Measurements from ENCODE around the gene CUBN. TPM values are rescaled to one million over a fixed set of nuclear protein-coding genes. Genes with fewer than 3 reads are reported as not detected.

CUBN gene
- total RNA-seq, 1 donor from 2014 or later = 2.5 TPM

GRCh38 chr10:16883084-16883483, 246.5 kb downstream of the CUBN start:
- H3K4me1 Mint-ChIP-seq = no peaks in the 10 kb centered on the region
- no peak for TF ChIP-seq CTCF (IDR thresholded peaks at IDR 0.05)
- H3K27me3 Mint-ChIP-seq = peaks cover 3% of the 10 kb centered on the region
- ATAC-seq (ENCODE audit: low read depth) = no peak
- CTCF ChIA-PET = no interaction called here
- intact Hi-C loops (cut with micrococcal nuclease) = no loop called here
- no peak overlapping the region for H3K27ac Mint-ChIP-seq
- no peaks in the 10 kb centered on the region for H3K36me3 Mint-ChIP-seq (ENCODE audit: low read depth)
- no peaks in the 10 kb centered on the region for H3K9me3 Mint-ChIP-seq
- POLR2A ChIA-PET = no interaction called here
- no peak for DNase-seq
- no peak overlapping the region for H3K4me3 Mint-ChIP-seq

- no peak for TF ChIP-seq CTCF (IDR thresholded peaks at IDR 0.05)
- Mint-ChIP-seq H3K9me3 (peaks cover 6% of the 10 kb centered on the region), H3K36me3 (ENCODE audit: low read depth) (peaks cover 3% of the 10 kb centered on the region), H3K4me1 (no peaks in the 10 kb centered on the region), H3K27ac (no peak overlapping the region), H3K27me3 (peaks cover 16% of the 10 kb centered on the region), H3K4me3 (no peak overlapping the region)
- no peak for DNase-seq
- intact Hi-C loops (cut with micrococcal nuclease) = no loop called here
- ChIA-PET CTCF (interaction anchor here (1.0 kb wide), 1 partner anchor 506 kb away, joined by 3 read pairs; no protein-coding TSS in a partner anchor), POLR2A (no interaction called here)
- ATAC-seq (ENCODE audit: low read depth) = no peak
Observed at GRCh38 chr10:16870331-16870730, 259.3 kb downstream of the CUBN start.

GRCh38 chr10:16867990-16868389, 261.6 kb downstream of the CUBN start:
- TF ChIP-seq CTCF (IDR thresholded peaks at IDR 0.05) = no peak
- H3K27me3 Mint-ChIP-seq = peaks cover 16% of the 10 kb centered on the region
- DNase-seq = no peak
- ATAC-seq (ENCODE audit: low read depth) = no peak
- CTCF ChIA-PET = no interaction called here
- no peak overlapping the region for H3K27ac Mint-ChIP-seq
- intact Hi-C loops (cut with micrococcal nuclease) = no loop called here
- no peak overlapping the region for H3K4me3 Mint-ChIP-seq
- H3K36me3 Mint-ChIP-seq (ENCODE audit: low read depth) = no peaks in the 10 kb centered on the region
- no peaks in the 10 kb centered on the region for H3K4me1 Mint-ChIP-seq
- POLR2A ChIA-PET = no interaction called here
- H3K9me3 Mint-ChIP-seq = peaks cover 6% of the 10 kb centered on the region

GRCh38 chr10:16867556-16867955, 262.1 kb downstream of the CUBN start:
- no peak overlapping the region for H3K4me3 Mint-ChIP-seq
- POLR2A ChIA-PET = no interaction called here
- CTCF ChIA-PET = no interaction called here

GRCh38 chr10:16866541-16867275, 262.9 kb downstream of the CUBN start:
- Mint-ChIP-seq H3K4me1 (no peaks in the 10 kb centered on the region), H3K27ac (no peak overlapping the region), H3K9me3 (peaks cover 6% of the 10 kb centered on the region), H3K27me3 (peaks cover 16% of the 10 kb centered on the region), H3K4me3 (no peak overlapping the region), H3K36me3 (ENCODE audit: low read depth) (no peaks in the 10 kb centered on the region)
- POLR2A ChIA-PET = no interaction called here
- intact Hi-C loops (cut with micrococcal nuclease) = no loop called here
- CTCF ChIA-PET = no interaction called here
- no peak for DNase-seq
- no peak for ATAC-seq (ENCODE audit: low read depth)
- TF ChIP-seq CTCF (IDR thresholded peaks at IDR 0.05) = no peak

More at GRCh38 chr10:16867556-16867955, 262.1 kb downstream of the CUBN start:
- TF ChIP-seq CTCF (IDR thresholded peaks at IDR 0.05) = no peak
- Mint-ChIP-seq H3K27ac (no peak overlapping the region), H3K27me3 (peaks cover 16% of the 10 kb centered on the region), H3K9me3 (peaks cover 6% of the 10 kb centered on the region), H3K36me3 (ENCODE audit: low read depth) (no peaks in the 10 kb centered on the region), H3K4me1 (no peaks in the 10 kb centered on the region)
- no peak for ATAC-seq (ENCODE audit: low read depth)
- DNase-seq = no peak
- intact Hi-C loops (cut with micrococcal nuclease) = no loop called here

Measured in activated B cell treated with CpG ODN at 0.5 μM for 24 hours (primary cell).